CD4-positive, alpha-beta T cell (primary cell): Measurements from ENCODE around the gene JUNB. TPM values are rescaled to one million over a fixed set of nuclear protein-coding genes. Genes with fewer than 3 reads are reported as not detected.
A peak's percentile ranks its signal among the peaks of the same experiment; 100 is the strongest.
"Not testable (repeated sequence)": the region's sequence is repeated elsewhere in the genome, so short reads cannot be mapped to it uniquely, and the experiment has no call there.

ENCODE experiments used
- ATAC-seq: fragments of 200-7000 bp; cut with Tn5 transposase; one replicate; pipeline ENCODE4 v1.10.0; 2022; ENCODE audit warnings: mild to moderate bottlenecking; ENCODE audit not compliant: poor library complexity
- CTCF ChIA-PET: fragments of 350-600 bp; sonication (Branson Sonifier 250); formaldehyde crosslinking; loops from one replicate; lab custom pipeline; 2021; ENCODE audit warnings: antibody characterized with exemption, inconsistent platforms; lab: Charles Lee
- POLR2A ChIA-PET: fragments of 350-600 bp; sonication (Branson Sonifier 250); formaldehyde crosslinking; loops from one replicate; lab custom pipeline; 2021; ENCODE audit warnings: antibody characterized with exemption, inconsistent platforms; lab: Charles Lee
- DNase-seq, 14 experiments: peaks; one replicate each; pipeline ENCODE4 v3.0.0-alpha.2; 2013 to 2020; ENCODE audit warnings: mixed read lengths in 2 of 14
- H3K27ac ChIP-seq, 2 donors: one replicate each; pipeline versions ENCODE4 v1.5.1 to v1.7.0; 2013; ENCODE audit warnings: low read length in 2 of 2, low read depth in 1 of 2, mild to moderate bottlenecking in 1 of 2
- H3K27me3 ChIP-seq, 2 experiments: 1 replicate in 1 of 2; 2 replicates in 1 of 2; pipeline versions ENCODE4 v1.6.1 to v1.7.0; 2013; ENCODE audit warnings: low read length in 2 of 2, control low read depth in 1 of 2, mild to moderate bottlenecking in 1 of 2, moderate library complexity in 1 of 2; ENCODE audit not compliant: insufficient read depth in 2 of 2, control insufficient read depth in 1 of 2
- H3K36me3 ChIP-seq: one replicate; pipeline ENCODE4 v1.6.1; 2013; ENCODE audit warnings: low read length, control low read depth; ENCODE audit not compliant: insufficient read depth
- H3K4me1 ChIP-seq: one replicate; pipeline ENCODE4 v1.6.1; 2013; ENCODE audit warnings: low read length, control low read depth; ENCODE audit not compliant: insufficient read depth
- H3K4me3 ChIP-seq: one replicate; pipeline ENCODE4 v1.5.1; 2013; ENCODE audit warnings: mild to moderate bottlenecking, low read length, moderate library complexity
- H3K9me3 ChIP-seq, 2 experiments: 1 replicate in 1 of 2; 2 replicates in 1 of 2; pipeline versions ENCODE4 v1.6.1 to v1.7.0; 2013; ENCODE audit warnings: low read length in 2 of 2, mild to moderate bottlenecking in 2 of 2, control low read depth in 1 of 2, moderate library complexity in 1 of 2; ENCODE audit not compliant: control insufficient read depth in 1 of 2, insufficient read depth in 1 of 2
- H3K27ac Mint-ChIP-seq: one replicate; pipeline ENCODE4 v1.8.0; 2020; ENCODE audit warnings: mixed read lengths
- H3K27me3 Mint-ChIP-seq: one replicate; pipeline ENCODE4 v1.8.0; 2021; ENCODE audit warnings: mixed read lengths
- H3K36me3 Mint-ChIP-seq: one replicate; pipeline ENCODE4 v1.8.0; 2021; ENCODE audit warnings: low read depth, mixed read lengths
- H3K4me1 Mint-ChIP-seq: one replicate; pipeline ENCODE4 v1.8.0; 2021; ENCODE audit warnings: low read depth, mixed read lengths
- H3K4me3 Mint-ChIP-seq: one replicate; pipeline ENCODE4 v1.8.0; 2020; ENCODE audit warnings: mild to moderate bottlenecking, mixed read lengths
- H3K9me3 Mint-ChIP-seq: one replicate; pipeline ENCODE4 v1.8.0; 2020; ENCODE audit warnings: mixed read lengths
- CTCF ChIP-seq: fragments of 200-600 bp; IDR thresholded peaks from one replicate; pipeline ENCODE4 v1.8.0; 2022; ENCODE audit warnings: antibody characterized with exemption, mild to moderate bottlenecking
- intact Hi-C, 2 experiments: fragments of 100-400 bp; cut with DNase I in 1 of 2; cut with micrococcal nuclease in 1 of 2; formaldehyde crosslinking; loops; one replicate each; pipeline versions ENCODE4 v1.15.1 to v1.9.0; 2023 to 2025; cut with DNase I, micrococcal nuclease
- total RNA-seq, 174 experiments: library from RNA in 2 of 174; stranded (reverse) in 2 of 174; gene quantifications; one replicate each; pipeline ENCODE4 v1.2.3 and lab custom pipeline; 2021 to 2026

JUNB gene
- total RNA-seq, 2 experiments from 2014 or later = 2,467 to 2,518 TPM

DNA sequence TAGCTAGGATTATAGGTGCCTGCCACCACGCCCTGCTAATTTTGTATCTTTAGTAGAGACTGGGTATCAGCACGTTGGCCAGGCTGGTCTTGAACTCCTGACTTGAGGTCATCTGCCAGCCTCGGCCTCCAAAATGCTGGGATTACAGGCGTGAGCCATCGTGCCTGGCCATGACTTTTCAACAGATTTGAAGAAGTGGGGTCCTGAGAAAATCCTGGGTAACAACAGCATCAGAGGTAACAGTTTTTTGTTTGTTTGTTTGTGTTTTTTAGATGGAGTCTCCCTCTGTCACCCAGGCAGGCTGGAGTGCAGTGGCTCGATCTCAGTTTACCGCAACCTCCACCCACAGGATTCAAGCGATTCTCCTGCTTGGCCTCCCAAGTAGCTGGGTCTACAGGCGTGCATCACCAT lies 3.7 kb downstream of the JUNB start:
- Histone ChIP-seq H3K27ac (peak overlapping the region in 1 of 2 donors; percentile 99), H3K4me1 (peaks cover 50% of the 10 kb centered on the region), H3K9me3 (no peaks in the 10 kb centered on the region), H3K36me3 (peaks cover 24% of the 10 kb centered on the region), H3K27me3 (no peaks in the 10 kb centered on the region), H3K4me3 (no peak overlapping the region)
- H3K27me3 Mint-ChIP-seq = peaks cover 13% of the 10 kb centered on the region
- peak in 1 of 14 experiments; percentile 48 for DNase-seq
- ChIA-PET CTCF (interaction anchor here (1.9 to 9.4 kb wide), 7 partner anchors 11 to 78 kb away, joined by 7 to 178 read pairs (median 14); partner anchors contain the start of genes HOOK2 and RNASEH2A), POLR2A (interaction anchor here (1.1 to 8.3 kb wide), 5 partner anchors 13 to 72 kb away, joined by 3 to 348 read pairs (median 39); partner anchors contain the start of genes HOOK2 and TNPO2)
- H3K36me3 Mint-ChIP-seq = peaks cover 47% of the 10 kb centered on the region
- H3K4me1 Mint-ChIP-seq = peaks cover 39% of the 10 kb centered on the region
- ATAC-seq = no peak
- H3K27ac Mint-ChIP-seq = peak overlapping the region; percentile 99
- no peak for TF ChIP-seq CTCF
- intact Hi-C loops = loop anchor here (5.0 kb wide), 2 partner anchors 118 to 128 kb away; partner anchors contain the start of genes MAN2B1 (in 1 of the 2) and WDR83 (in 1 of the 2)
- H3K4me3 Mint-ChIP-seq = peak overlapping the region; percentile 86
- no peaks in the 10 kb centered on the region for H3K9me3 Mint-ChIP-seq

GRCh38 chr19:12796146-12797071 lies 5.1 kb downstream of the JUNB start:
- peaks cover 28% of the 10 kb centered on the region for H3K36me3 ChIP-seq
- DNase-seq (peak in 13 of 14 experiments; percentile 65 to 90 (median 70)), ATAC-seq (peak; percentile 7)
- peak overlapping the region; percentile 37 for H3K4me3 ChIP-seq
- Mint-ChIP-seq H3K27ac (peak overlapping the region; percentile 82), H3K27me3 (peaks cover 10% of the 10 kb centered on the region), H3K36me3 (peaks cover 44% of the 10 kb centered on the region), H3K4me3 (peak overlapping the region; percentile 82), H3K4me1 (peaks cover 36% of the 10 kb centered on the region), H3K9me3 (no peaks in the 10 kb centered on the region)
- peaks cover 52% of the 10 kb centered on the region for H3K4me1 ChIP-seq
- ChIA-PET POLR2A (interaction anchor here (0.8 to 8.3 kb wide), 10 partner anchors 9 to 95 kb away, joined by 3 to 348 read pairs (median 4); partner anchors contain the start of genes GCDH, HOOK2 and RNASEH2A), CTCF (interaction anchor here (0.7 to 9.4 kb wide), 16 partner anchors 9 to 80 kb away, joined by 3 to 178 read pairs (median 6); partner anchors contain the start of genes HOOK2 and RNASEH2A)
- H3K27ac ChIP-seq = peak overlapping the region; percentile 54 to 55
- intact Hi-C loops = loop anchor here (1.0 to 5.0 kb wide), 7 partner anchors 10 to 119 kb away; partner anchors contain the start of gene RNASEH2A (in 1 of the 2)
- TF ChIP-seq CTCF = peak; percentile 94
- no peaks in the 10 kb centered on the region for H3K9me3 ChIP-seq
- H3K27me3 ChIP-seq = no peaks in the 10 kb centered on the region

DNA sequence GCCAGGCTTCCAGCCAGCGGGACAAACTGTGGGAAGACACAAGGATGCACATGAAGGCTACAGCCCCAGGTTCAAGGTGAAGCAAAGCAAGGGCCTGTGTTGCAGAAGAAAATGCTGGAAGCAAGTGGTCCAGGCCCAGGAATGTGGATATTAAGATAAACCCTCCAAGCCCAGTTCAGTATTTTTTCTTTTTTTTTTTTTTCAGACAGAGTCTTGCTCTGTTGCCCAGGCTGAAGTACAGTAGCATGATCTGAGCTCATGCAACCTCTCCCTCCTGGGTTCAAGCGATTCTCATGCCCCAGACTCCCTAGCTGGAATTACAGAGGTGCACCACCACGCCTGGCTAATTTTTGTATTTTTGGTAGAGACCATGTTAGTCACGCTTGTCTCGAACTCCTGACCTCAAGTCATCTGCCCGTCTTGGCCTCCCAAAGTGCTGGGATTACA lies 5.9 kb downstream of the JUNB start:
- CTCF ChIA-PET = interaction anchor here (1.5 to 9.4 kb wide), 7 partner anchors 9 to 64 kb away, joined by 6 to 178 read pairs (median 14); partner anchors contain the start of genes HOOK2 and RNASEH2A
- TF ChIP-seq CTCF = no peak
- Histone ChIP-seq H3K36me3 (peaks cover 28% of the 10 kb centered on the region), H3K27ac (no peak overlapping the region), H3K4me3 (no peak overlapping the region), H3K27me3 (no peaks in the 10 kb centered on the region), H3K4me1 (peaks cover 56% of the 10 kb centered on the region), H3K9me3 (no peaks in the 10 kb centered on the region)
- intact Hi-C loops = loop anchor here (2.0 to 5.0 kb wide), 2 partner anchors 80 to 120 kb away; no protein-coding TSS in a partner anchor
- H3K4me3 Mint-ChIP-seq = no peak overlapping the region
- H3K36me3 Mint-ChIP-seq = peaks cover 40% of the 10 kb centered on the region
- DNase-seq (peak in 1 of 14 experiments; percentile 32), ATAC-seq (no peak)
- POLR2A ChIA-PET = interaction anchor here (1.6 to 8.3 kb wide), 2 partner anchors 9 to 21 kb away, joined by 4 to 301 read pairs; partner anchors contain the start of genes HOOK2 and RNASEH2A
- H3K27ac Mint-ChIP-seq = no peak overlapping the region
- peaks cover 38% of the 10 kb centered on the region for H3K4me1 Mint-ChIP-seq
- peaks cover 9% of the 10 kb centered on the region for H3K27me3 Mint-ChIP-seq
- H3K9me3 Mint-ChIP-seq = no peaks in the 10 kb centered on the region

- Histone ChIP-seq H3K4me1 (peaks cover 58% of the 10 kb centered on the region), H3K36me3 (peaks cover 26% of the 10 kb centered on the region)
- not testable (repeated sequence) for H3K27me3 Mint-ChIP-seq, H3K27me3 ChIP-seq, ATAC-seq, H3K4me3 Mint-ChIP-seq, DNase-seq, H3K9me3 Mint-ChIP-seq, H3K9me3 ChIP-seq, H3K27ac ChIP-seq, H3K27ac Mint-ChIP-seq, H3K4me3 ChIP-seq
- intact Hi-C loops = loop anchor here (2.0 to 5.0 kb wide), 2 partner anchors 81 to 120 kb away; no protein-coding TSS in a partner anchor
- ChIA-PET CTCF (interaction anchor here (0.7 to 9.4 kb wide), 8 partner anchors 15 to 81 kb away, joined by 3 to 178 read pairs (median 12); partner anchors contain the start of gene HOOK2), POLR2A (interaction anchor here (1.6 to 8.3 kb wide), 2 partner anchors 9 to 22 kb away, joined by 4 to 301 read pairs; partner anchors contain the start of genes HOOK2 and RNASEH2A)
- peaks cover 43% of the 10 kb centered on the region for H3K4me1 Mint-ChIP-seq
- peaks cover 37% of the 10 kb centered on the region for H3K36me3 Mint-ChIP-seq
These were observed 6.3 kb downstream of the JUNB start for GRCh38 chr19:12797607-12798006.
